IMR-90 (cell line): Measurements from ENCODE around the gene PARD3. TPM values are rescaled to one million over a fixed set of nuclear protein-coding genes. Genes with fewer than 3 reads are reported as not detected.

Experiments used
- ATAC-seq: fragments of 200-7000 bp; cut with Tn5 transposase; 2 replicates; pipeline ENCODE4 v1.9.1; 2020; ENCODE audit warnings: low read depth, mild to moderate bottlenecking, moderate library complexity
- BruUV-seq: library from RNA; stranded (reverse); fragments of 400-500 nt; replicated peaks from 2 replicates; lab custom pipeline; 2021; lab: Mats Ljungman, UMichigan
- CTCF ChIA-PET: fragments of 300-600 bp; formaldehyde crosslinking; extraction: SDS; loops from one replicate; lab custom pipeline; 2021; ENCODE audit warnings: antibody characterized with exemption; lab: Yijun Ruan, JAX
- POLR2A ChIA-PET: fragments of 300-600 bp; sonication (Branson Sonifier 250); formaldehyde crosslinking; loops from one replicate; lab custom pipeline; 2022; ENCODE audit warnings: antibody characterized with exemption; ENCODE audit not compliant: unreplicated experiment; lab: Charles Lee
- DNase-seq: peaks from one replicate; pipeline ENCODE4 v3.0.0; 2013
- H2AFZ ChIP-seq: replicated peaks from 2 replicates; pipeline ENCODE3; 2013; ENCODE audit warnings: low read length, mild to moderate bottlenecking; ENCODE audit not compliant: poor library complexity
- H2AK5ac ChIP-seq: 2 replicates; pipeline ENCODE4 v1.6.1; 2013; ENCODE audit warnings: low read depth, low read length, inconsistent platforms
- H2AK9ac ChIP-seq: replicated peaks from 2 replicates; pipeline ENCODE3; 2013; ENCODE audit warnings: mild to moderate bottlenecking, low read depth, low read length, moderate library complexity; ENCODE audit not compliant: poor library complexity
- H2BK120ac ChIP-seq: 2 replicates; pipeline ENCODE4 v1.6.1; 2013; ENCODE audit warnings: low read depth, low read length, inconsistent platforms
- H2BK15ac ChIP-seq: 3 replicates; pipeline ENCODE4 v1.6.1; 2013; ENCODE audit warnings: low read depth, low read length, inconsistent platforms
- H2BK20ac ChIP-seq: 2 replicates; pipeline ENCODE4 v1.6.1; 2013; ENCODE audit warnings: low read depth, mild to moderate bottlenecking, inconsistent platforms, low read length, moderate library complexity
- H2BK5ac ChIP-seq: 2 replicates; pipeline ENCODE4 v1.6.1; 2013; ENCODE audit warnings: mild to moderate bottlenecking, low read depth, low read length, inconsistent platforms; ENCODE audit not compliant: poor library complexity, severe bottlenecking
- H3K14ac ChIP-seq: replicated peaks from 2 replicates; pipeline ENCODE4 v1.6.1; 2013; ENCODE audit warnings: low read depth, low read length, inconsistent platforms
- H3K18ac ChIP-seq: 2 replicates; pipeline ENCODE4 v1.6.1; 2013; ENCODE audit warnings: low read depth, low read length, control low read depth
- H3K23ac ChIP-seq: 2 replicates; pipeline ENCODE4 v1.6.1; 2013; ENCODE audit warnings: low read depth, low read length, inconsistent platforms
- H3K27ac ChIP-seq: 2 replicates; pipeline ENCODE4 v1.5.1; 2013; ENCODE audit warnings: mild to moderate bottlenecking, control low read depth, low read length; ENCODE audit not compliant: insufficient read depth
- H3K27me3 ChIP-seq: 2 replicates; pipeline ENCODE4 v1.6.1; 2013; ENCODE audit warnings: low read length; ENCODE audit not compliant: control insufficient read depth, insufficient read depth
- H3K36me3 ChIP-seq: 2 replicates; pipeline ENCODE4 v1.6.1; 2013; ENCODE audit warnings: low read length, mixed read lengths; ENCODE audit not compliant: control insufficient read depth, insufficient read depth
- H3K4ac ChIP-seq: 2 replicates; pipeline ENCODE4 v1.6.1; 2013; ENCODE audit warnings: low read depth, low read length, inconsistent platforms
- H3K4me1 ChIP-seq: 2 replicates; pipeline ENCODE4 v1.6.1; 2013; ENCODE audit warnings: low read length, mixed read lengths; ENCODE audit not compliant: control insufficient read depth, insufficient read depth
- H3K4me2 ChIP-seq: 2 replicates; pipeline ENCODE4 v1.6.1; 2013; ENCODE audit warnings: low read depth, mild to moderate bottlenecking, control low read depth, low read length, moderate library complexity
- H3K4me3 ChIP-seq: 2 replicates; pipeline ENCODE4 v1.5.1; 2013; ENCODE audit warnings: low read depth, mild to moderate bottlenecking, control low read depth, low read length, moderate library complexity; ENCODE audit not compliant: insufficient read depth
- H3K56ac ChIP-seq: 2 replicates; pipeline ENCODE4 v1.6.1; 2013; ENCODE audit warnings: low read length, inconsistent platforms; ENCODE audit not compliant: insufficient read depth; ENCODE audit errors: extremely low read depth
- H3K79me1 ChIP-seq, 2 experiments: 2 replicates each; pipeline ENCODE4 v1.6.1; 2013; ENCODE audit warnings: low read length in 2 of 2, inconsistent platforms in 1 of 2, low read depth in 1 of 2
- H3K9ac ChIP-seq: 2 replicates; pipeline ENCODE4 v1.6.1; 2013; ENCODE audit warnings: low read depth, low read length, control low read depth
- H3K9me1 ChIP-seq: 2 replicates; pipeline ENCODE4 v1.6.1; 2013; ENCODE audit warnings: low read length, inconsistent platforms; ENCODE audit not compliant: insufficient read depth
- H3K9me3 ChIP-seq: 2 replicates; pipeline ENCODE4 v1.6.1; 2013; ENCODE audit warnings: low read length; ENCODE audit not compliant: control insufficient read depth, insufficient read depth
- H4K20me1 ChIP-seq: 2 replicates; pipeline ENCODE4 v1.6.1; 2013; ENCODE audit warnings: low read length, inconsistent platforms; ENCODE audit not compliant: insufficient read depth
- H4K5ac ChIP-seq: 2 replicates; pipeline ENCODE4 v1.6.1; 2013; ENCODE audit warnings: mild to moderate bottlenecking, low read depth, low read length, control low read depth
- H4K8ac ChIP-seq, 2 experiments: 2 replicates each; pipeline ENCODE4 v1.6.1; 2013; ENCODE audit warnings: low read depth in 2 of 2, low read length in 2 of 2, control low read depth in 1 of 2, inconsistent platforms in 1 of 2
- H4K91ac ChIP-seq: 2 replicates; pipeline ENCODE4 v1.6.1; 2013; ENCODE audit warnings: low read depth, low read length, inconsistent platforms; ENCODE audit not compliant: insufficient read depth
- CEBPB ChIP-seq: IDR thresholded peaks from 2 replicates; pipeline ENCODE4 v1.6.1; 2012; ENCODE audit warnings: low read depth, low read length, improper control_type of control experiment
- POLR2A ChIP-seq: IDR thresholded peaks from 2 replicates; pipeline ENCODE4 v1.6.1; 2012; ENCODE audit warnings: mild to moderate bottlenecking, low read depth, low read length
- RFX5 ChIP-seq: IDR thresholded peaks from 2 replicates; pipeline ENCODE4 v1.8.0; 2012; ENCODE audit warnings: low read depth, mild to moderate bottlenecking, low read length, moderate library complexity
- WGBS, 2 experiments: methylation state at CpG; one replicate each; pipeline versions ENCODE4 v1.1.5 to v1.1.7; 2013; ENCODE audit warnings: missing lambda C conversion rate in 2 of 2; ENCODE audit not compliant: insufficient read length in 1 of 2; ENCODE audit errors: extremely low coverage in 2 of 2; 5-methylcytosine and 5-hydroxymethylcytosine counted together
- dilution Hi-C: fragments of 300-500 bp; cut with HindIII; formaldehyde crosslinking; loops from one replicate; pipeline ENCODE4 v1.14.3; 2018; ENCODE audit warnings: low sequenced_read_pairs; ENCODE audit not compliant: unreplicated experiment
- in situ Hi-C: fragments of 300-500 bp; cut with MboI; formaldehyde crosslinking; loops from 3 replicates; pipeline ENCODE4 v1.14.3; 2019; ENCODE audit warnings: low sequenced_read_pairs, inconsistent platforms, mixed read lengths
- intact Hi-C: fragments of 100-400 bp; cut with micrococcal nuclease; formaldehyde crosslinking; loops from 2 replicates; pipeline ENCODE4 v1.10.0; 2022
- polyA plus RNA-seq, 3 experiments: library from polyadenylated mRNA; depleted of rRNA; stranded (reverse); fragments of >200 nt; gene quantifications; 2 replicates each; pipeline ENCODE4 v1.2.3, GENCODE V29; 2012; ENCODE audit warnings: low replicate concordance in 1 of 3
- total RNA-seq: library from RNA; depleted of rRNA; stranded (reverse); fragments of >200 nt; gene quantifications from 2 replicates; pipeline ENCODE4 v1.2.3, GENCODE V29; 2012

PARD3 gene
- total and polyA plus RNA-seq, 2 of the 4 experiments (the other 2 are of a cell fraction) = 14.6 to 37.5 TPM

- Histone ChIP-seq H2BK120ac (no peak overlapping the region), H2BK20ac (no peak overlapping the region), H4K91ac (no peak overlapping the region), H3K18ac (no peak overlapping the region), H3K27me3 (no peaks in the 10 kb centered on the region), H2BK15ac (no peak overlapping the region), H3K14ac (no peak overlapping the region), H3K9me1 (no peaks in the 10 kb centered on the region), H2AK5ac (no peak overlapping the region), H3K9me3 (no peaks in the 10 kb centered on the region), H2AFZ (no peak overlapping the region), H3K27ac (no peak overlapping the region), H3K4ac (no peak overlapping the region), H4K5ac (no peak overlapping the region), H2BK5ac (no peak overlapping the region), H4K8ac (no peak overlapping the region), H3K36me3 (no peaks in the 10 kb centered on the region), H3K23ac (no peak overlapping the region), H3K56ac (no peak overlapping the region), H3K9ac (no peak overlapping the region), H3K79me1 (peaks cover 6 to 31% of the 10 kb centered on the region in 2 experiments; a peak in 3 of 4 replicates), H4K20me1 (peaks cover 6% of the 10 kb centered on the region; the same call in 1 of the 2 replicates), H3K4me1 (peaks cover 3% of the 10 kb centered on the region; the same call in 1 of the 2 replicates), H3K4me2 (no peak overlapping the region), H3K4me3 (no peak overlapping the region), H2AK9ac (no peak overlapping the region)
- dilution Hi-C loops (no loop called here), in situ Hi-C loops (loop anchor here (25.0 kb wide), 1 partner anchor 343 kb away; no protein-coding TSS in a partner anchor), intact Hi-C loops (loop anchor here (10.0 kb wide), 1 partner anchor 316 kb away; no protein-coding TSS in a partner anchor)
- no peak for ATAC-seq
- no TSS peak for BruUV-seq
- TF ChIP-seq CEBPB (no peak), RFX5 (no peak), POLR2A (no peak)
- CTCF ChIA-PET = no interaction called here
- POLR2A ChIA-PET = no interaction called here
- no CpG with 5 or more reads among the region's 3 CpGs for WGBS, 2 experiments
- DNase-seq = no peak
Observed at GRCh38 chr10:34669079-34669478, 146.0 kb downstream of the PARD3 start.
